SJSA1 (cell line): ENCODE results near the gene SGK1. TPM values are rescaled to one million over a fixed set of nuclear protein-coding genes. Genes with fewer than 3 reads are reported as not detected.
"Not testable (repeated sequence)": the region's sequence is repeated elsewhere in the genome, so short reads cannot be mapped to it uniquely, and the experiment has no call there.

ENCODE experiments used
- DNase-seq, 2 experiments: peaks; one replicate each; pipeline ENCODE4 v3.0.0-alpha.2; 2015 to 2020; ENCODE audit warnings: low spot score in 2 of 2, low read depth in 1 of 2
- H3K27ac ChIP-seq: fragments of 250-450 bp; sonication (Bioruptor Pico); 2 replicates; pipeline ENCODE4 v1.5.1; 2020; ENCODE audit warnings: mild to moderate bottlenecking, moderate library complexity
- H3K27me3 ChIP-seq: fragments of 250-450 bp; sonication (Bioruptor Pico); replicated peaks from 2 replicates; pipeline ENCODE4 v1.5.1; 2020; ENCODE audit warnings: mild to moderate bottlenecking, moderate library complexity
- H3K36me3 ChIP-seq: fragments of 250-450 bp; sonication (Bioruptor Pico); 2 replicates; pipeline ENCODE4 v1.5.1; 2020; ENCODE audit warnings: mild to moderate bottlenecking
- H3K4me1 ChIP-seq: fragments of 250-450 bp; sonication (Bioruptor Pico); replicated peaks from 2 replicates; pipeline ENCODE4 v1.6.1; 2021; ENCODE audit warnings: mild to moderate bottlenecking
- H3K4me3 ChIP-seq: fragments of 250-450 bp; sonication (Bioruptor Pico); 2 replicates; pipeline ENCODE4 v1.5.1; 2020; ENCODE audit warnings: mild to moderate bottlenecking
- H3K9me3 ChIP-seq: fragments of 250-450 bp; sonication (Bioruptor Pico); replicated peaks from 2 replicates; pipeline ENCODE4 v1.5.1; 2020; ENCODE audit warnings: mild to moderate bottlenecking
- total RNA-seq: library from RNA; depleted of rRNA; stranded (reverse); fragments of >200 nt; shearing (Covaris generic); gene quantifications from 2 replicates; pipeline ENCODE4 v1.2.3, GENCODE V29; 2014

The SGK1 gene
- total RNA-seq, 1 experiment from 2014 or later: 53.9 TPM

- Histone ChIP-seq H3K4me3 (no peak overlapping the region), H3K36me3 (no peaks in the 10 kb centered on the region), H3K27ac (no peak overlapping the region), H3K4me1 (0 out of 2 replicates have a peak, but pooled peaks cover 4% of the 10 kb centered on the region), H3K9me3 (no peaks in the 10 kb centered on the region), H3K27me3 (no peaks in the 10 kb centered on the region)
- DNase-seq: no peak
These were observed 130.8 kb downstream of the SGK1 start for GRCh38 chr6:134187154-134187553.

GRCh38 chr6:134186355-134186754 is 131.6 kb downstream of the SGK1 start:
- no peak for DNase-seq
- Histone ChIP-seq H3K36me3 (no peaks in the 10 kb centered on the region), H3K27me3 (no peaks in the 10 kb centered on the region)

GRCh38 chr6:134185277-134185676 is 132.6 kb downstream of the SGK1 start:
- Histone ChIP-seq H3K27ac (no peak overlapping the region), H3K36me3 (no peaks in the 10 kb centered on the region), H3K9me3 (no peaks in the 10 kb centered on the region), H3K4me3 (no peak overlapping the region), H3K4me1 (no peaks in the 10 kb centered on the region), H3K27me3 (no peaks in the 10 kb centered on the region)
- no peak for DNase-seq

More at GRCh38 chr6:134186355-134186754, 131.6 kb downstream of the SGK1 start:
- 0 out of 2 replicates have a peak, but pooled peaks cover 4% of the 10 kb centered on the region for H3K4me1 ChIP-seq
- H3K27ac ChIP-seq: no peak overlapping the region
- no peak overlapping the region for H3K4me3 ChIP-seq
- no peaks in the 10 kb centered on the region for H3K9me3 ChIP-seq

GRCh38 chr6:134183844-134184243 is 134.1 kb downstream of the SGK1 start:
- Histone ChIP-seq H3K27me3 (no peaks in the 10 kb centered on the region), H3K4me3 (no peak overlapping the region), H3K36me3 (no peaks in the 10 kb centered on the region), H3K4me1 (no peaks in the 10 kb centered on the region), H3K9me3 (no peaks in the 10 kb centered on the region), H3K27ac (no peak overlapping the region)
- no peak for DNase-seq

GRCh38 chr6:134182528-134182927 is 135.4 kb downstream of the SGK1 start:
- Histone ChIP-seq H3K27me3 (no peaks in the 10 kb centered on the region), H3K9me3 (no peaks in the 10 kb centered on the region), H3K27ac (no peak overlapping the region), H3K4me1 (peaks cover 5% of the 10 kb centered on the region), H3K4me3 (no peak overlapping the region), H3K36me3 (no peaks in the 10 kb centered on the region)
- no peak for DNase-seq

- not testable (repeated sequence) for H3K36me3 ChIP-seq, DNase-seq, H3K4me3 ChIP-seq, H3K27me3 ChIP-seq, H3K4me1 ChIP-seq, H3K27ac ChIP-seq, H3K9me3 ChIP-seq
These were observed 136.2 kb downstream of the SGK1 start for GRCh38 chr6:134181726-134182125.

GRCh38 chr6:134181251-134181650 is 136.7 kb downstream of the SGK1 start:
- H3K4me1 ChIP-seq: peaks cover 11% of the 10 kb centered on the region
- H3K27me3 ChIP-seq, H3K36me3 ChIP-seq, H3K27ac ChIP-seq, DNase-seq, H3K9me3 ChIP-seq, H3K4me3 ChIP-seq: not testable (repeated sequence)

GRCh38 chr6:134180540-134180939 is 137.4 kb downstream of the SGK1 start:
- not testable (repeated sequence) for H3K27ac ChIP-seq, H3K4me3 ChIP-seq, H3K9me3 ChIP-seq, H3K36me3 ChIP-seq, H3K27me3 ChIP-seq, DNase-seq
- peaks cover 16% of the 10 kb centered on the region for H3K4me1 ChIP-seq

GRCh38 chr6:134178161-134179044 is 139.5 kb downstream of the SGK1 start:
- peak overlapping the region; percentile 33 for H3K4me3 ChIP-seq
- peak overlapping the region; percentile 78 for H3K27ac ChIP-seq
- peaks cover 16% of the 10 kb centered on the region for H3K36me3 ChIP-seq
- peaks cover 17% of the 10 kb centered on the region for H3K4me1 ChIP-seq
- no peaks in the 10 kb centered on the region for H3K9me3 ChIP-seq
- peak; percentile 90 to 91 for DNase-seq
- no peaks in the 10 kb centered on the region for H3K27me3 ChIP-seq

- Histone ChIP-seq H3K4me3 (peak overlapping the region; percentile 33), H3K9me3 (no peaks in the 10 kb centered on the region), H3K27me3 (no peaks in the 10 kb centered on the region), H3K27ac (peak overlapping the region; percentile 78), H3K36me3 (peaks cover 23% of the 10 kb centered on the region), H3K4me1 (peaks cover 23% of the 10 kb centered on the region)
- DNase-seq: no peak
These were observed 140.2 kb downstream of the SGK1 start for GRCh38 chr6:134177753-134178160.

- Histone ChIP-seq H3K9me3 (no peaks in the 10 kb centered on the region), H3K4me1 (peaks cover 26% of the 10 kb centered on the region), H3K4me3 (no peak overlapping the region), H3K27me3 (no peaks in the 10 kb centered on the region), H3K27ac (peak overlapping the region; percentile 78), H3K36me3 (peaks cover 28% of the 10 kb centered on the region)
- no peak for DNase-seq
These were observed 140.7 kb downstream of the SGK1 start for GRCh38 chr6:134177236-134177635.

GRCh38 chr6:134176264-134176975 is 141.5 kb downstream of the SGK1 start:
- peaks cover 31% of the 10 kb centered on the region for H3K4me1 ChIP-seq
- no peaks in the 10 kb centered on the region for H3K9me3 ChIP-seq
- peak overlapping the region; percentile 84; the same call in 1 of the 2 replicates for H3K4me3 ChIP-seq
- no peak for DNase-seq
- peak overlapping the region; percentile 94 for H3K27ac ChIP-seq
- peaks cover 36% of the 10 kb centered on the region for H3K36me3 ChIP-seq
- H3K27me3 ChIP-seq: no peaks in the 10 kb centered on the region

- Histone ChIP-seq H3K27me3 (no peaks in the 10 kb centered on the region), H3K36me3 (peaks cover 43% of the 10 kb centered on the region), H3K4me3 (peak overlapping the region; percentile 84), H3K9me3 (no peaks in the 10 kb centered on the region), H3K4me1 (peaks cover 31% of the 10 kb centered on the region), H3K27ac (peak overlapping the region; percentile 94)
- DNase-seq: peak; percentile 83 to 88
These were observed 142.2 kb downstream of the SGK1 start for GRCh38 chr6:134175532-134176263.
